Measurements from ENCODE around the gene RSPH9. TPM values are rescaled to one million over a fixed set of nuclear protein-coding genes. Genes with fewer than 3 reads are reported as not detected.

The RSPH9 gene
- polyA plus RNA-seq, 3 donors = 0.05 to 0.52 (median 0.13) TPM

DNA sequence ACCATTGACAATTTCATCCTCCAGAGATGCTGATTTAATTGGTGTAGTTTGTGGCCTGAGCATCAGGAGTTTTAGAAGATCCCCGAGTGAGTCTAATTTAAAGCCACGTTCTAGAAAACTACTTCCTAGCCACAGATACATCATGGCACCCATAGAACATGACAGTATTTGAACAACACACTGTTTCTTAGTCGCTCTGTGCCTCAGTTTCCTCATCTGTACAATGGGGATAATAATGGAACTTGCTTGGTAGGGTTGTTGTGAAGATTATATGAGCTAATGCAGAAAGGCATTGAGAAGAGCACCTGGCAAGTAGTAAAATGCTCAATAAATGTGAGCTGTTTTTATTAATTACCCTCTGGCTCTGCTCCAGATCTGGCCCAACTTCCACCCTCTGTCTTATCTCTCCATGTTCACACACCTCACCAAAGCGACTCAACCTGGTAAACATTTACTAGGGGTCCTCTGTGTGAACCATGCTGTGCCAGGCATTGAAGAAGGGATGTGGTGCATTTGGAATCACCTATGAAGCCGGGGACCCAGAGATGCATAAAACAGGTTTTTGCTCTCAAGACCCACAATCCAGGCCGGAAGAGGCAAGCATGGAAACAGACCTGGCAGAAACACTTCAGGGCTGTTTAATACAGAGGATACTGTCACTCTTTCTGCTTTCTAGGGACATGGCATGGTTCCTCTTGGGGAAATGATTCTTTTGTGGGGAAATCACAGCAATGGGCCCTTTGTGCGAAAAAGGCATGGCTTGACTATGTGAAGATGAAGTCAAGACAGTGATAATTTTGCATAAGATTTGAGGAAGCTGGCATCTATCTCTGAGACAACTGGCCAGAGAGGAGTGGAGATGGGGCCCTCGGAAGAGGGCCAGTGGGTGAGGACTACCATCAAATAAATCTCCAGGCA is 58.9 kb downstream of the RSPH9 start:
- DNase-seq = peak; percentile 57 to 70 (median 58)
- Mint-ChIP-seq H3K27ac (peak overlapping the region in 5 of 7 donors; percentile 15 to 82 (median 48)), H3K36me3 (peaks cover 0 to 2% of the 10 kb centered on the region in 2 donors), H3K9me3 (peaks cover 0 to 4% (median 0%) of the 10 kb centered on the region in 7 donors), H3K27me3 (ENCODE audit: low read depth in 3 of 3) (peaks cover 5 to 22% (median 13%) of the 10 kb centered on the region in 3 donors), H3K4me3 (peak overlapping the region in 1 of 2 donors; percentile 48), H3K4me1 (peaks cover 57% of the 10 kb centered on the region)
- Histone ChIP-seq H3K9ac (ENCODE audit: insufficient read depth, low read length, poor library complexity, severe bottlenecking) (no peak overlapping the region), H3K4me3 (replicated peaks in 1 of 3; ENCODE audit: low read depth in 2 of 3, low read length in 3 of 3) (no peak overlapping the region), H3K79me2 (ENCODE audit: insufficient read depth, low read length) (no peaks in the 10 kb centered on the region), H3K27ac (ENCODE audit: low read depth in 1 of 2, low read length in 2 of 2) (no peak overlapping the region), H3K4me2 (replicated peaks; ENCODE audit: extremely low read depth, low read length, poor library complexity, severe bottlenecking) (no peak overlapping the region), H3K9me3 (replicated peaks in 1 of 2; ENCODE audit: control insufficient read depth in 1 of 2, insufficient read depth in 1 of 2, low read length in 2 of 2) (no peaks in the 10 kb centered on the region), H3K36me3 (replicated peaks in 1 of 2; ENCODE audit: control insufficient read depth in 1 of 2, insufficient read depth in 2 of 2, low read length in 2 of 2) (no peaks in the 10 kb centered on the region), H3K27me3 (ENCODE audit: control insufficient read depth in 2 of 2, insufficient read depth in 2 of 2, low read length in 2 of 2) (peaks cover 0 to 4% of the 10 kb centered on the region in 2 donors), H4K20me1 (ENCODE audit: insufficient read depth, low read length) (no peaks in the 10 kb centered on the region), H3K4me1 (ENCODE audit: control insufficient read depth in 1 of 2, insufficient read depth in 2 of 2, low read length in 2 of 2) (peaks cover 43 to 68% of the 10 kb centered on the region in 2 donors), H2AFZ (ENCODE audit: insufficient read depth, low read depth, low read length, poor library complexity, severe bottlenecking) (no peak overlapping the region)
- 47% methylated on average over 2 of the region's 8 CpGs for WGBS (ENCODE audit: insufficient coverage)
- TF ChIP-seq, protein P1, sequence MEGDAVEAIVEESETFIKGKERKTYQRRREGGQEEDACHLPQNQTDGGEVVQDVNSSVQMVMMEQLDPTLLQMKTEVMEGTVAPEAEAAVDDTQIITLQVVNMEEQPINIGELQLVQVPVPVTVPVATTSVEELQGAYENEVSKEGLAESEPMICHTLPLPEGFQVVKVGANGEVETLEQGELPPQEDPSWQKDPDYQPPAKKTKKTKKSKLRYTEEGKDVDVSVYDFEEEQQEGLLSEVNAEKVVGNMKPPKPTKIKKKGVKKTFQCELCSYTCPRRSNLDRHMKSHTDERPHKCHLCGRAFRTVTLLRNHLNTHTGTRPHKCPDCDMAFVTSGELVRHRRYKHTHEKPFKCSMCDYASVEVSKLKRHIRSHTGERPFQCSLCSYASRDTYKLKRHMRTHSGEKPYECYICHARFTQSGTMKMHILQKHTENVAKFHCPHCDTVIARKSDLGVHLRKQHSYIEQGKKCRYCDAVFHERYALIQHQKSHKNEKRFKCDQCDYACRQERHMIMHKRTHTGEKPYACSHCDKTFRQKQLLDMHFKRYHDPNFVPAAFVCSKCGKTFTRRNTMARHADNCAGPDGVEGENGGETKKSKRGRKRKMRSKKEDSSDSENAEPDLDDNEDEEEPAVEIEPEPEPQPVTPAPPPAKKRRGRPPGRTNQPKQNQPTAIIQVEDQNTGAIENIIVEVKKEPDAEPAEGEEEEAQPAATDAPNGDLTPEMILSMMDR (IDR thresholded peaks at IDR 0.05) = no peak
- intact Hi-C loops (cut with micrococcal nuclease) = no loop called here

DNA sequence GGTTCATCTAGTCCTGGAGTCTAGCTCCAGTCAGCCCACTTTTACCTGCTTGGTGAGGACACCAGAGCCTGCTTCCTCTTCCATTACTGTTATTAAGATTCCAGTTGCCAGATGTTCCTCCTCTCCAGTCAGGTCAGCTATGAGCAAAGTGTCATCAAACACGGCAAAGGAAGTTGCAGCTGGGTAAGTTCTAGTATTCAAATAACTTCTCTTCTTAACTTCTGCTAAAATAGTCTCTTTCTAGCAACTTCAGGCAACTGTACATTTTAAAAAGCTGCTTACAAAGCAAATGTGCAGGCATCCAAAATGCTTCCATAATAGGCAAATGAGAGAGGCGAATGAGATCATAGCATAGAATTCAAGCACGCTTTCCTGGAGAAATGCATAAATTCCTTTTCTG is 61.2 kb downstream of the RSPH9 start:
- Histone ChIP-seq H3K9me3 (replicated peaks in 1 of 2; ENCODE audit: control insufficient read depth in 1 of 2, insufficient read depth in 1 of 2, low read length in 2 of 2) (no peaks in the 10 kb centered on the region), H3K27ac (ENCODE audit: low read depth in 1 of 2, low read length in 2 of 2) (no peak overlapping the region), H3K4me1 (ENCODE audit: control insufficient read depth in 1 of 2, insufficient read depth in 2 of 2, low read length in 2 of 2) (peaks cover 55 to 83% of the 10 kb centered on the region in 2 donors), H3K27me3 (ENCODE audit: control insufficient read depth in 2 of 2, insufficient read depth in 2 of 2, low read length in 2 of 2) (peaks cover 0 to 6% of the 10 kb centered on the region in 2 donors), H3K4me2 (replicated peaks; ENCODE audit: extremely low read depth, low read length, poor library complexity, severe bottlenecking) (peak overlapping the region; percentile 23), H3K79me2 (ENCODE audit: insufficient read depth, low read length) (no peaks in the 10 kb centered on the region), H3K4me3 (replicated peaks in 1 of 3; ENCODE audit: low read depth in 2 of 3, low read length in 3 of 3) (peak overlapping the region in 1 of 3 experiments; percentile 19), H3K9ac (ENCODE audit: insufficient read depth, low read length, poor library complexity, severe bottlenecking) (no peak overlapping the region), H2AFZ (ENCODE audit: insufficient read depth, low read depth, low read length, poor library complexity, severe bottlenecking) (no peak overlapping the region), H3K36me3 (replicated peaks in 1 of 2; ENCODE audit: control insufficient read depth in 1 of 2, insufficient read depth in 2 of 2, low read length in 2 of 2) (no peaks in the 10 kb centered on the region), H4K20me1 (ENCODE audit: insufficient read depth, low read length) (no peaks in the 10 kb centered on the region)
- TF ChIP-seq, protein P1 (IDR thresholded peaks at IDR 0.05) = no peak
- WGBS (ENCODE audit: insufficient coverage) = 58% methylated on average over 2 of the region's 3 CpGs
- DNase-seq = peak; percentile 56 to 75 (median 67)
- H3K4me3 Mint-ChIP-seq = peak overlapping the region in 1 of 2 donors; percentile 77
- H3K4me1 Mint-ChIP-seq = peaks cover 73% of the 10 kb centered on the region
- intact Hi-C loops (cut with micrococcal nuclease) = loop anchor here in 1 of 2 donors (2.0 kb wide), 1 partner anchor 19 kb away; no protein-coding TSS in a partner anchor
- H3K27ac Mint-ChIP-seq = peak overlapping the region; percentile 64 to 89 (median 79)
- peaks cover 0 to 4% (median 0%) of the 10 kb centered on the region in 7 donors for H3K9me3 Mint-ChIP-seq
- H3K27me3 Mint-ChIP-seq (ENCODE audit: low read depth in 3 of 3) = peaks cover under 1 to 15% (median 12%) of the 10 kb centered on the region in 3 donors
- peaks cover 0 to 4% of the 10 kb centered on the region in 2 donors for H3K36me3 Mint-ChIP-seq
